ENCODE results near the gene MARK1. TPM values are rescaled to one million over a fixed set of nuclear protein-coding genes. Genes with fewer than 3 reads are reported as not detected.

MARK1 gene
- polyA plus RNA-seq, 1 of the 3 experiments (the other 2 are of a cell fraction), result 3.1 TPM

GRCh38 chr1:220575718-220576497 lies 48.0 kb downstream of the MARK1 start:
- peaks cover 19% of the 10 kb centered on the region; the same call in 1 of the 2 replicates for H3K9me3 ChIP-seq
- no peaks in the 10 kb centered on the region for H3K27me3 ChIP-seq (ENCODE audit: insufficient read depth)
- H3K4me1 ChIP-seq (ENCODE audit: control insufficient read depth in 1 of 2, insufficient read depth in 2 of 2, low read depth in 1 of 2, low read length in 1 of 2), result no peaks in the 10 kb centered on the region
- H3K4me2 ChIP-seq, result no peak overlapping the region
- ChIA-PET CTCF (interaction anchor here (1.2 kb wide), 1 partner anchor 19 kb away, joined by 4 read pairs; no protein-coding TSS in a partner anchor), POLR2A (no interaction called here)
- H3K79me2 ChIP-seq (ENCODE audit: insufficient read depth), result no peaks in the 10 kb centered on the region
- no peak overlapping the region for H3K4me3 ChIP-seq (ENCODE audit: low read depth in 2 of 2, low read length in 1 of 2)
- no peaks in the 10 kb centered on the region for H4K20me1 ChIP-seq (ENCODE audit: insufficient read depth)
- DNase-seq, result no peak
- WGBS (ENCODE audit: low lambda C conversion rate), result 80% methylated on average over 6 of the region's 6 CpGs
- H3F3A ChIP-seq (replicated peaks; ENCODE audit: insufficient read depth), result peaks cover 3% of the 10 kb centered on the region
- no peak overlapping the region for H3K27ac ChIP-seq (ENCODE audit: low read depth in 2 of 2, low read length in 1 of 2)
- TF ChIP-seq SMC3 (IDR thresholded peaks at IDR 0.05; ENCODE audit: low read depth, low read length) (no peak), EP300 (IDR thresholded peaks at IDR 0.05; ENCODE audit: borderline replicate concordance in 1 of 2, low read depth in 1 of 2, low read length in 1 of 2) (no peak), SIN3A (IDR thresholded peaks at IDR 0.05; ENCODE audit: borderline replicate concordance, low read depth, low read length) (no peak), TAF1 (IDR thresholded peaks at IDR 0.05; ENCODE audit: borderline replicate concordance, low read depth, low read length) (no peak), RCOR1 (IDR thresholded peaks at IDR 0.05; ENCODE audit: low read length) (no peak), FOSL2 (IDR thresholded peaks at IDR 0.05; ENCODE audit: borderline replicate concordance, low read depth) (no peak), CHD2 (IDR thresholded peaks at IDR 0.05; ENCODE audit: low read length, partially characterized antibody) (no peak), MXI1 (IDR thresholded peaks at IDR 0.05; ENCODE audit: low read depth, low read length) (no peak), GABPA (IDR thresholded peaks at IDR 0.05; ENCODE audit: low read depth) (no peak), POLR2AphosphoS5 (IDR thresholded peaks at IDR 0.05; ENCODE audit: low read depth, low read length) (no peak), YY1 (IDR thresholded peaks at IDR 0.05; ENCODE audit: low read depth) (no peak), NRF1 (IDR thresholded peaks at IDR 0.05; ENCODE audit: low read depth, low read length) (no peak), ELF1 (IDR thresholded peaks at IDR 0.05) (no peak)
- TF ChIP-seq, protein P1, sequence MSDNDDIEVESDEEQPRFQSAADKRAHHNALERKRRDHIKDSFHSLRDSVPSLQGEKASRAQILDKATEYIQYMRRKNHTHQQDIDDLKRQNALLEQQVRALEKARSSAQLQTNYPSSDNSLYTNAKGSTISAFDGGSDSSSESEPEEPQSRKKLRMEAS (IDR thresholded peaks at IDR 0.05; ENCODE audit: low read depth), result no peak
- TF ChIP-seq, protein P2, sequence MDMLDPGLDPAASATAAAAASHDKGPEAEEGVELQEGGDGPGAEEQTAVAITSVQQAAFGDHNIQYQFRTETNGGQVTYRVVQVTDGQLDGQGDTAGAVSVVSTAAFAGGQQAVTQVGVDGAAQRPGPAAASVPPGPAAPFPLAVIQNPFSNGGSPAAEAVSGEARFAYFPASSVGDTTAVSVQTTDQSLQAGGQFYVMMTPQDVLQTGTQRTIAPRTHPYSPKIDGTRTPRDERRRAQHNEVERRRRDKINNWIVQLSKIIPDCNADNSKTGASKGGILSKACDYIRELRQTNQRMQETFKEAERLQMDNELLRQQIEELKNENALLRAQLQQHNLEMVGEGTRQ (IDR thresholded peaks at IDR 0.05; ENCODE audit: borderline replicate concordance, low read depth, low read length), result no peak
- H3K9ac ChIP-seq, result no peak overlapping the region
- peaks cover under 1 to 3% of the 10 kb centered on the region in 2 experiments for H3K36me3 ChIP-seq (replicated peaks in 1 of 2; ENCODE audit: control insufficient read depth in 1 of 2, insufficient read depth in 2 of 2, low read length in 1 of 2)
- H3K9me2 ChIP-seq, result no peaks in the 10 kb centered on the region
- H2AFZ ChIP-seq (ENCODE audit: low read depth), result no peak overlapping the region

DNA sequence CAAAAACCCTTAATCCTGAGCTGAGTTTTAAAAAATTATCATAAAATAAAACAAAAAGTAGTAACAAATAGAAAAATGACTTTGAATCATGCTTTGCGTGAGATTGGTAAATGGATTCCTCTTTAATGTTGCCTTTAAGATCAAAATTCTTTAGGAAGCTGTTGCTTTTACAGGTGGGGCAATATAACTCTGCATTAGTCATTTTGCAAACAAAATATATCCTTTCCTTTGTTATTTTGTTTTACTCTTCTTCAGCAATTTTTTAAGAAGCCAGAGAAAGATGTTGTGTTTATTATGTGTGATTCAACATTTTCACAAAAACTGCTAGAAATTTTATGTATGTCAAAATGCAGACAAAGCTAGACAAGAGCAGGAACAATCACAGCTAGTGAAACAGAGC lies 50.0 kb downstream of the MARK1 start:
- H4K20me1 ChIP-seq (ENCODE audit: insufficient read depth), result no peaks in the 10 kb centered on the region
- no peaks in the 10 kb centered on the region; a peak in 1 of 4 replicates for H3K4me1 ChIP-seq (ENCODE audit: control insufficient read depth in 1 of 2, insufficient read depth in 2 of 2, low read depth in 1 of 2, low read length in 1 of 2)
- H3K27ac ChIP-seq (ENCODE audit: low read depth in 2 of 2, low read length in 1 of 2), result no peak overlapping the region
- no peak overlapping the region for H3K4me2 ChIP-seq
- DNase-seq, result no peak
- peaks cover 0 to 7% of the 10 kb centered on the region in 2 experiments for H3K36me3 ChIP-seq (replicated peaks in 1 of 2; ENCODE audit: control insufficient read depth in 1 of 2, insufficient read depth in 2 of 2, low read length in 1 of 2)
- no peak overlapping the region for H2AFZ ChIP-seq (ENCODE audit: low read depth)
- CTCF ChIA-PET, result no interaction called here
- H3K9ac ChIP-seq, result no peak overlapping the region
- H3F3A ChIP-seq (replicated peaks; ENCODE audit: insufficient read depth), result peaks cover 3% of the 10 kb centered on the region
- no peak overlapping the region for H3K4me3 ChIP-seq (ENCODE audit: low read depth in 2 of 2, low read length in 1 of 2)
- H3K9me3 ChIP-seq, result peaks cover 16% of the 10 kb centered on the region; the same call in 1 of the 2 replicates
- 89% methylated on average over 1 of the region's 1 CpG for whole genome bisulfite sequencing (ENCODE audit: low lambda C conversion rate)
- H3K9me2 ChIP-seq, result no peaks in the 10 kb centered on the region
- POLR2A ChIA-PET, result no interaction called here
- no peaks in the 10 kb centered on the region for H3K79me2 ChIP-seq (ENCODE audit: insufficient read depth)
- H3K27me3 ChIP-seq (ENCODE audit: insufficient read depth), result no peaks in the 10 kb centered on the region
- TF ChIP-seq ELF1 (IDR thresholded peaks at IDR 0.05), result no peak
- no peak for TF ChIP-seq MEF2A (IDR thresholded peaks at IDR 0.05; ENCODE audit: borderline replicate concordance, low read depth)
- no peak for TF ChIP-seq USF1 (IDR thresholded peaks at IDR 0.05; ENCODE audit: borderline replicate concordance, low read depth)
- no peak for TF ChIP-seq CTCF (IDR thresholded peaks at IDR 0.05)
- TF ChIP-seq JUND (IDR thresholded peaks at IDR 0.05), result no peak
- no peak for TF ChIP-seq TAF1 (IDR thresholded peaks at IDR 0.05; ENCODE audit: borderline replicate concordance, low read depth, low read length)
- TF ChIP-seq IRF3 (IDR thresholded peaks at IDR 0.05; ENCODE audit: low read depth, low read length), result no peak
- TF ChIP-seq, protein P3, sequence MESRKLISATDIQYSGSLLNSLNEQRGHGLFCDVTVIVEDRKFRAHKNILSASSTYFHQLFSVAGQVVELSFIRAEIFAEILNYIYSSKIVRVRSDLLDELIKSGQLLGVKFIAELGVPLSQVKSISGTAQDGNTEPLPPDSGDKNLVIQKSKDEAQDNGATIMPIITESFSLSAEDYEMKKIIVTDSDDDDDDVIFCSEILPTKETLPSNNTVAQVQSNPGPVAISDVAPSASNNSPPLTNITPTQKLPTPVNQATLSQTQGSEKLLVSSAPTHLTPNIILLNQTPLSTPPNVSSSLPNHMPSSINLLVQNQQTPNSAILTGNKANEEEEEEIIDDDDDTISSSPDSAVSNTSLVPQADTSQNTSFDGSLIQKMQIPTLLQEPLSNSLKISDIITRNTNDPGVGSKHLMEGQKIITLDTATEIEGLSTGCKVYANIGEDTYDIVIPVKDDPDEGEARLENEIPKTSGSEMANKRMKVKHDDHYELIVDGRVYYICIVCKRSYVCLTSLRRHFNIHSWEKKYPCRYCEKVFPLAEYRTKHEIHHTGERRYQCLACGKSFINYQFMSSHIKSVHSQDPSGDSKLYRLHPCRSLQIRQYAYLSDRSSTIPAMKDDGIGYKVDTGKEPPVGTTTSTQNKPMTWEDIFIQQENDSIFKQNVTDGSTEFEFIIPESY (IDR thresholded peaks at IDR 0.05; ENCODE audit: borderline replicate concordance, low read depth), result no peak

Measured in SK-N-SH (cell line).